ENCODE data around the gene MGMT. TPM values are rescaled to one million over a fixed set of nuclear protein-coding genes. Genes with fewer than 3 reads are reported as not detected.

Gene MGMT
- total and polyA plus RNA-seq, 2 donors (not counting 3 experiments of a cell fraction or from before 2014, with no cell fraction given), result 15.0 to 15.2 TPM

- POLR2A ChIA-PET, result no interaction called here
- CTCF ChIA-PET, result no interaction called here
- FAIRE-seq, result no peak
- no peak for DNase-seq (ENCODE audit: low read depth, low spot score)
- H3K4me2 ChIP-seq (ENCODE audit: insufficient read depth, low read length), result no peak overlapping the region
- no peak overlapping the region for H3K27ac ChIP-seq (ENCODE audit: insufficient read depth, low read depth, low read length)
- no peaks in the 10 kb centered on the region for H3K4me1 ChIP-seq (ENCODE audit: control insufficient read depth, extremely low read depth, insufficient read depth, low read length)
- no peaks in the 10 kb centered on the region for H3K36me3 ChIP-seq (ENCODE audit: control insufficient read depth in 2 of 2, extremely low read depth in 1 of 2, insufficient read depth in 2 of 2, low read length in 2 of 2)
- peaks cover 2% of the 10 kb centered on the region for H3K9me3 ChIP-seq (replicated peaks; ENCODE audit: control insufficient read depth, insufficient read depth, low read length)
- intact Hi-C loops (cut with micrococcal nuclease) (no loop called here), dilution Hi-C loops (cut with MboI; ENCODE audit: extremely low pct_ligation_motif_present, low sequenced_read_pairs) (no loop called here)
- no peaks in the 10 kb centered on the region for H3K79me2 ChIP-seq (ENCODE audit: control insufficient read depth, insufficient read depth, low read length)
- no TSS peak for BruUV-seq (replicated peaks)
- H2AFZ ChIP-seq (ENCODE audit: low read depth, low read length), result no peak overlapping the region
- no peak overlapping the region for H3K9ac ChIP-seq (replicated peaks; ENCODE audit: extremely low read depth, insufficient read depth, low read length)
- TF ChIP-seq GATA2 (IDR thresholded peaks at IDR 0.05; ENCODE audit: insufficient read depth, insufficient read length, low read depth, low read length) (no peak), MAX (IDR thresholded peaks at IDR 0.05; ENCODE audit: insufficient read depth, insufficient read length) (no peak), POLR2A (IDR thresholded peaks at IDR 0.05; ENCODE audit: low read depth, low read length) (no peak)
- H3K27me3 ChIP-seq (ENCODE audit: control insufficient read depth in 2 of 2, insufficient read depth in 2 of 2, low read length in 2 of 2), result no peaks in the 10 kb centered on the region
- no peak overlapping the region for H3K4me3 ChIP-seq (replicated peaks in 1 of 3; ENCODE audit: insufficient read depth in 1 of 3, low read depth in 1 of 3, low read length in 3 of 3)
- H4K20me1 ChIP-seq (replicated peaks; ENCODE audit: control insufficient read depth, extremely low read depth, insufficient read depth, low read length), result no peaks in the 10 kb centered on the region
- no peaks in the 10 kb centered on the region for H3K9me1 ChIP-seq (replicated peaks; ENCODE audit: control insufficient read depth, extremely low read depth, insufficient read depth, low read length)
These were observed 39.2 kb downstream of the MGMT start for GRCh38 chr10:129506101-129506797.

GRCh38 chr10:129507216-129507889 is 40.3 kb downstream of the MGMT start:
- no TSS peak for BruUV-seq (replicated peaks)
- H3K79me2 ChIP-seq (ENCODE audit: control insufficient read depth, insufficient read depth, low read length), result no peaks in the 10 kb centered on the region
- H3K27me3 ChIP-seq (ENCODE audit: control insufficient read depth in 2 of 2, insufficient read depth in 2 of 2, low read length in 2 of 2), result no peaks in the 10 kb centered on the region
- no peak overlapping the region for H3K9ac ChIP-seq (replicated peaks; ENCODE audit: extremely low read depth, insufficient read depth, low read length)
- H3K9me1 ChIP-seq (replicated peaks; ENCODE audit: control insufficient read depth, extremely low read depth, insufficient read depth, low read length), result no peaks in the 10 kb centered on the region
- no peak overlapping the region for H3K4me3 ChIP-seq (replicated peaks in 1 of 3; ENCODE audit: insufficient read depth in 1 of 3, low read depth in 1 of 3, low read length in 3 of 3)
- no peaks in the 10 kb centered on the region for H3K36me3 ChIP-seq (ENCODE audit: control insufficient read depth in 2 of 2, extremely low read depth in 1 of 2, insufficient read depth in 2 of 2, low read length in 2 of 2)
- intact Hi-C loops (cut with micrococcal nuclease), result no loop called here
- dilution Hi-C loops (cut with MboI; ENCODE audit: extremely low pct_ligation_motif_present, low sequenced_read_pairs), result no loop called here
- DNase-seq (ENCODE audit: low read depth, low spot score) (no peak), FAIRE-seq (no peak)
- H3K9me3 ChIP-seq (replicated peaks; ENCODE audit: control insufficient read depth, insufficient read depth, low read length), result peaks cover 2% of the 10 kb centered on the region
- CTCF ChIA-PET, result no interaction called here
- no peak overlapping the region for H2AFZ ChIP-seq (ENCODE audit: low read depth, low read length)
- no peaks in the 10 kb centered on the region for H3K4me1 ChIP-seq (ENCODE audit: control insufficient read depth, extremely low read depth, insufficient read depth, low read length)
- no peaks in the 10 kb centered on the region for H4K20me1 ChIP-seq (replicated peaks; ENCODE audit: control insufficient read depth, extremely low read depth, insufficient read depth, low read length)
- POLR2A ChIA-PET, result no interaction called here
- TF ChIP-seq MAX (IDR thresholded peaks at IDR 0.05; ENCODE audit: insufficient read depth, insufficient read length) (no peak), POLR2A (IDR thresholded peaks at IDR 0.05; ENCODE audit: low read depth, low read length) (no peak), MYC (IDR thresholded peaks at IDR 0.05; ENCODE audit: low read depth, low read length) (no peak), GATA2 (IDR thresholded peaks at IDR 0.05; ENCODE audit: insufficient read depth, insufficient read length, low read depth, low read length) (no peak), EZH2 (IDR thresholded peaks at IDR 0.05; ENCODE audit: borderline replicate concordance, low read depth, low read length, severe bottlenecking) (no peak), CTCF (IDR thresholded peaks at IDR 0.05; ENCODE audit: extremely low read depth in 1 of 2, insufficient read depth in 1 of 2, low read depth in 1 of 2, low read length in 2 of 2) (no peak), POLR2AphosphoS5 (IDR thresholded peaks at IDR 0.05; ENCODE audit: insufficient read depth, low read depth, low read length) (no peak), JUN (IDR thresholded peaks at IDR 0.05; ENCODE audit: borderline replicate concordance, insufficient read depth, insufficient read length, low read depth) (no peak), FOS (IDR thresholded peaks at IDR 0.05; ENCODE audit: borderline replicate concordance, insufficient read depth, low read length) (no peak)
- H3K27ac ChIP-seq (ENCODE audit: insufficient read depth, low read depth, low read length), result no peak overlapping the region
- H3K4me2 ChIP-seq (ENCODE audit: insufficient read depth, low read length), result no peak overlapping the region
